OCI-LY7 (cell line): ENCODE measurements around the gene CCR5.

Source experiments
- CTCF ChIP-seq: fragments of 200-600 bp; sonication (generic); conservative IDR thresholded peaks from 2 replicates; pipeline ENCODE4 v1.5.1; 2014; ENCODE audit warnings: mild to moderate bottlenecking, antibody characterized with exemption, low read length, moderate library complexity, mixed read lengths
- EZH2phosphoT487 ChIP-seq: fragments of 200-600 bp; sonication (generic); IDR thresholded peaks from 2 replicates; pipeline ENCODE4 v1.6.1; 2018; ENCODE audit warnings: low read depth, borderline replicate concordance, mild to moderate bottlenecking, mixed run types, antibody characterized with exemption, low read length, moderate library complexity, mixed read lengths

GRCh38 chr3:46399098-46399497, 28.4 kb downstream of the CCR5 start:
- TF ChIP-seq CTCF (no peak), EZH2phosphoT487 (no peak)
